Superior temporal gyrus (tissue), 1 donor: ENCODE data around the gene TNF.
A peak's percentile ranks its signal among the peaks of the same experiment; 100 is the strongest.

Experiments used
- DNase-seq: peaks from one replicate; pipeline ENCODE4 v3.0.0-alpha.2; 2016; ENCODE audit errors: extremely low spot score

TNF gene

GRCh38 chr6:31575335-31575901, at the start of gene TNF:
TSS of gene TNF (plus strand) at chr6:31575565. CDS start at chr6:31575742, 177 bp downstream.
- no peak for DNase-seq

- no peak for DNase-seq
These were observed 49.3 kb upstream of the TNF start for GRCh38 chr6:31525932-31526591.

- DNase-seq: no peak
These were observed 47.0 kb upstream of the TNF start for GRCh38 chr6:31528307-31528777.

GRCh38 chr6:31528821-31529328, 46.5 kb upstream of the TNF start, which contains the start of gene MCCD1:
TSS of gene MCCD1 (plus strand) at chr6:31528962. CDS start at chr6:31529015, 53 bp downstream.
- DNase-seq: no peak

GRCh38 chr6:31529329-31530150, 45.8 kb upstream of the TNF start:
- no peak for DNase-seq

GRCh38 chr6:31530659-31531058, 44.7 kb upstream of the TNF start:
- no peak for DNase-seq

GRCh38 chr6:31531162-31531561, 44.2 kb upstream of the TNF start:
- no peak for DNase-seq

GRCh38 chr6:31531771-31532643, 43.4 kb upstream of the TNF start:
- DNase-seq: no peak

GRCh38 chr6:31532644-31533454, 42.5 kb upstream of the TNF start:
- DNase-seq: no peak

GRCh38 chr6:31533455-31533841, 41.9 kb upstream of the TNF start:
- DNase-seq: no peak

GRCh38 chr6:31534011-31534410, 41.4 kb upstream of the TNF start:
- no peak for DNase-seq

- DNase-seq: no peak
These were observed 40.8 kb upstream of the TNF start for GRCh38 chr6:31534521-31535040.

- no peak for DNase-seq
These were observed 39.6 kb upstream of the TNF start for GRCh38 chr6:31535538-31536324.

GRCh38 chr6:31538805-31539400, 36.5 kb upstream of the TNF start:
- DNase-seq: no peak

GRCh38 chr6:31540640-31541039, 34.7 kb upstream of the TNF start:
- no peak for DNase-seq

- no peak for DNase-seq
These were observed 34.2 kb upstream of the TNF start for GRCh38 chr6:31541059-31541657.

- peak; percentile 99 for DNase-seq
These were observed 33.5 kb upstream of the TNF start, which contains the start of gene DDX39B for GRCh38 chr6:31541658-31542521. TSS of gene DDX39B (minus strand) at chr6:31542003. CDS start at chr6:31540532, 1,471 bp downstream.

GRCh38 chr6:31543639-31544038, 31.7 kb upstream of the TNF start:
- DNase-seq: no peak
